Measurements from ENCODE around the gene CCSER1. TPM values are rescaled to one million over a fixed set of nuclear protein-coding genes. Genes with fewer than 3 reads are reported as not detected.

The CCSER1 gene
- total RNA-seq, 1 donor from 2014 or later = not detected

DNA sequence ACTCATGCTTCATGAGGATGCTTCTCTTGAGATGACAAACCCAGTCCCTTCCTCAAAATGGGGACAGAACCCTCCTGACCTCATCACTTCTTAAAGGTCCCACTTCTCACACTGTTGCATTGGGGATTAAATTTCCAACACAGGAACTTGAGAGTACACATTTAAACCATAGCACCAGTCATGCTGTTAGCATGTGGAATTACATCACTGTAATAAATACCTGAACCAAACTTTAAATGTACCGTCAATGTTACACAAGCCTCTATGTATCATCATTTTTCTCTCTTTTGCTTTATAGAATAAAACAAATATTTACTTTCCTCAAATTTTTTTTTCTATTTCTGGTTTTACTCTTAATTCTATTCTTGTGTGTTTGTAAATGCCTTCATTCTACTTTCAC lies 448.2 kb downstream of the CCSER1 start:
- Mint-ChIP-seq H3K9me3 (ENCODE audit: low read depth) (peaks cover 7% of the 10 kb centered on the region), H3K4me1 (ENCODE audit: low read depth) (no peaks in the 10 kb centered on the region), H3K36me3 (ENCODE audit: low read depth) (no peaks in the 10 kb centered on the region), H3K27me3 (ENCODE audit: low read depth) (no peaks in the 10 kb centered on the region), H3K4me3 (ENCODE audit: unreplicated experiment) (no peak overlapping the region), H3K27ac (ENCODE audit: unreplicated experiment) (no peak overlapping the region)
- TF ChIP-seq, protein P1, sequence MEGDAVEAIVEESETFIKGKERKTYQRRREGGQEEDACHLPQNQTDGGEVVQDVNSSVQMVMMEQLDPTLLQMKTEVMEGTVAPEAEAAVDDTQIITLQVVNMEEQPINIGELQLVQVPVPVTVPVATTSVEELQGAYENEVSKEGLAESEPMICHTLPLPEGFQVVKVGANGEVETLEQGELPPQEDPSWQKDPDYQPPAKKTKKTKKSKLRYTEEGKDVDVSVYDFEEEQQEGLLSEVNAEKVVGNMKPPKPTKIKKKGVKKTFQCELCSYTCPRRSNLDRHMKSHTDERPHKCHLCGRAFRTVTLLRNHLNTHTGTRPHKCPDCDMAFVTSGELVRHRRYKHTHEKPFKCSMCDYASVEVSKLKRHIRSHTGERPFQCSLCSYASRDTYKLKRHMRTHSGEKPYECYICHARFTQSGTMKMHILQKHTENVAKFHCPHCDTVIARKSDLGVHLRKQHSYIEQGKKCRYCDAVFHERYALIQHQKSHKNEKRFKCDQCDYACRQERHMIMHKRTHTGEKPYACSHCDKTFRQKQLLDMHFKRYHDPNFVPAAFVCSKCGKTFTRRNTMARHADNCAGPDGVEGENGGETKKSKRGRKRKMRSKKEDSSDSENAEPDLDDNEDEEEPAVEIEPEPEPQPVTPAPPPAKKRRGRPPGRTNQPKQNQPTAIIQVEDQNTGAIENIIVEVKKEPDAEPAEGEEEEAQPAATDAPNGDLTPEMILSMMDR (IDR thresholded peaks at IDR 0.05) = no peak
- DNase-seq (ENCODE audit: low spot score) = no peak

- Mint-ChIP-seq H3K36me3 (ENCODE audit: low read depth) (no peaks in the 10 kb centered on the region), H3K27ac (ENCODE audit: unreplicated experiment) (no peak overlapping the region), H3K9me3 (ENCODE audit: low read depth) (no peaks in the 10 kb centered on the region), H3K4me1 (ENCODE audit: low read depth) (no peaks in the 10 kb centered on the region), H3K27me3 (ENCODE audit: low read depth) (no peaks in the 10 kb centered on the region), H3K4me3 (ENCODE audit: unreplicated experiment) (no peak overlapping the region)
- DNase-seq (ENCODE audit: low spot score) = no peak
- TF ChIP-seq, protein P1 (IDR thresholded peaks at IDR 0.05) = no peak
Observed at GRCh38 chr4:90580326-90580725, 453.1 kb downstream of the CCSER1 start.

DNA sequence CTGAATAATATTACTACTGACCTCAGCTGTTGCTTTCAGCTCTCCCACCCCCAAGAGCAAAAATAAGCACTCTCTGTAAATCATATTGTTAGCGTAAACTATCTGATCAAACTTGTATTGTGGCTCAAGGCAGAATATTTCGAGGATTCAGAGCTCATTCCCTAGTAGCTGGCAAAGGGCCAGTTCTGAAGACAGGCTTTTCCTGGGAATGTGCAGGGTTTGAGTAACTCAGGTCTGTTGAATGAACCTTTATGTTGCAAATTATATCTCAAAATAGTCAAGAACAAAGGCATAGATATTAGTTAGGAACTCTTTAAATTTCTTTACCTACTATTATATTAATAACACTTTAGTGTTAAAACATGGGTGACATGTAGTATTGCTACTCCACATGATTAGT lies 454.9 kb downstream of the CCSER1 start:
- no peaks in the 10 kb centered on the region for H3K4me1 Mint-ChIP-seq (ENCODE audit: low read depth)
- no peaks in the 10 kb centered on the region for H3K9me3 Mint-ChIP-seq (ENCODE audit: low read depth)
- TF ChIP-seq, protein P1 (IDR thresholded peaks at IDR 0.05) = no peak
- H3K27ac Mint-ChIP-seq (ENCODE audit: unreplicated experiment) = no peak overlapping the region
- H3K4me3 Mint-ChIP-seq (ENCODE audit: unreplicated experiment) = no peak overlapping the region
- H3K27me3 Mint-ChIP-seq (ENCODE audit: low read depth) = no peaks in the 10 kb centered on the region
- H3K36me3 Mint-ChIP-seq (ENCODE audit: low read depth) = no peaks in the 10 kb centered on the region
- DNase-seq (ENCODE audit: low spot score) = no peak

GRCh38 chr4:90584051-90584450 lies 456.9 kb downstream of the CCSER1 start:
- H3K36me3 Mint-ChIP-seq (ENCODE audit: low read depth) = no peaks in the 10 kb centered on the region
- DNase-seq (ENCODE audit: low spot score) = no peak
- H3K4me1 Mint-ChIP-seq (ENCODE audit: low read depth) = no peaks in the 10 kb centered on the region
- TF ChIP-seq, protein P1 (IDR thresholded peaks at IDR 0.05) = no peak
- no peaks in the 10 kb centered on the region for H3K27me3 Mint-ChIP-seq (ENCODE audit: low read depth)
- no peak overlapping the region for H3K4me3 Mint-ChIP-seq (ENCODE audit: unreplicated experiment)
- H3K9me3 Mint-ChIP-seq (ENCODE audit: low read depth) = no peaks in the 10 kb centered on the region
- no peak overlapping the region for H3K27ac Mint-ChIP-seq (ENCODE audit: unreplicated experiment)

GRCh38 chr4:90585961-90586360 lies 458.8 kb downstream of the CCSER1 start:
- TF ChIP-seq, protein P1 (IDR thresholded peaks at IDR 0.05) = no peak
- Mint-ChIP-seq H3K4me1 (ENCODE audit: low read depth) (no peaks in the 10 kb centered on the region), H3K36me3 (ENCODE audit: low read depth) (no peaks in the 10 kb centered on the region), H3K9me3 (ENCODE audit: low read depth) (peaks cover 6% of the 10 kb centered on the region), H3K27ac (ENCODE audit: unreplicated experiment) (no peak overlapping the region), H3K27me3 (ENCODE audit: low read depth) (no peaks in the 10 kb centered on the region), H3K4me3 (ENCODE audit: unreplicated experiment) (no peak overlapping the region)
- DNase-seq (ENCODE audit: low spot score) = no peak
